Stimulated activated CD4-positive, alpha-beta T cell treated with anti-CD3 and anti-CD28 coated beads, Interleukin-12 subunit alpha, Interleukin-12 subunit beta, amount 100 ng/mL, for 24 hours (primary cell): Measurements from ENCODE around the gene DBN1.
"Not testable (repeated sequence)": the region's sequence is repeated elsewhere in the genome, so short reads cannot be mapped to it uniquely, and the experiment has no call there.

Experiments
- DNase-seq, 2 experiments: peaks; one replicate each; pipeline ENCODE4 v3.0.0-alpha.2; 2020; ENCODE audit warnings: low read depth in 2 of 2

Gene DBN1

DNA sequence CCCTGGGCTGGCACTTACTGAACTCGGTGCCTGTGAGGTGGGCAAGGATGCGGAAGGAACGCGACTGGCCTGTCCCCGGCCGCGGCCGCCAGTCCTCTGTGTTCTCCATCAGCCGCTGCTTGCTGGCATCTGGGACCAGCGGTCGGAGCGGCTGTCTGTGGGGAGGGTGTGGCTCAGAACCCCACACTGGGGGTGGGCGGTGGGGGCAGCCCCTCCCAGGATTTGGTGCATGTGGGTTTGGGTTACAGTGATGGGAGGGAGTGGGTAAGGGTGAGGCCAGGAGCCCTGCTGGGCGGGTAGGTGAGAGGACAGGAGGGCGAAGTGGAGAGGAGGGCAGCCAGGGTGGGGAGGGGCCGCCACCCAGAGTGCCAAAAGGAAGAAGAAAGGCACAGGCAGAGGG, 17.6 kb upstream of the DBN1 start:
- no peak for DNase-seq

DNA sequence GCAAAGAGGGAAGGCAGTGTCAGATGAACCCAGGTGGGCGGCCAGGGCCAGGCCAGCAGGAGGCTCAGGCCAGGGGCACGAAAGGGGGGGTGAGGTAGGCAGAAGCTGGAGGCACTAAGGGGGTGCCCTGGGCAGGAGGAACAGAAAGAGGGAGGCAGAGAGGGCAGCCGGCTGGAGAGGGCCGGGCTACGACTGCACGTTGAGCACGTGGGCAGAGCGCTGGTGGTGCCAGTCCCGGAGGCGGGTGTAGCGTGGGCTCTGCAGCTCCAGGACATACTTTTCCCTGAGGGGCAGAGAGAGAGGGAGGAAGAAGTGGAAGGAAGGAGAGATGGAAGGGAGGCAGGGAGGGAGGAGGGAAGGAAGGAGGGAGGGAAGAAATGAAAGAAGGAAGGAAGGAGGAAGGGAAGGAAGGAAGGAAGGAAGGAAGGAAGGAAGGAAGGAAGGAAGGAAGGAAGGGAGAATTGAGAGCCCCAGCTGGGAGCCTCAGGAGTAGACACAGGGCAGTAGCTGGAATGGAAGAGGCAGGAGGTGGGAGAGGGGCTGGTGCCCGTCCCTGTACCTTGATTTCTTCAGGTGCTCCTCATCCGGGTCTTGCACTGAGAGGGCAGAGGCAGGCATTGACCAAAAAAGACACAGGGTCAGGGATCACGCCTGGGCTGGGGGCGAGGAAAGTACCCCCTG, 17.0 kb upstream of the DBN1 start:
- DNase-seq = no peak

DNA sequence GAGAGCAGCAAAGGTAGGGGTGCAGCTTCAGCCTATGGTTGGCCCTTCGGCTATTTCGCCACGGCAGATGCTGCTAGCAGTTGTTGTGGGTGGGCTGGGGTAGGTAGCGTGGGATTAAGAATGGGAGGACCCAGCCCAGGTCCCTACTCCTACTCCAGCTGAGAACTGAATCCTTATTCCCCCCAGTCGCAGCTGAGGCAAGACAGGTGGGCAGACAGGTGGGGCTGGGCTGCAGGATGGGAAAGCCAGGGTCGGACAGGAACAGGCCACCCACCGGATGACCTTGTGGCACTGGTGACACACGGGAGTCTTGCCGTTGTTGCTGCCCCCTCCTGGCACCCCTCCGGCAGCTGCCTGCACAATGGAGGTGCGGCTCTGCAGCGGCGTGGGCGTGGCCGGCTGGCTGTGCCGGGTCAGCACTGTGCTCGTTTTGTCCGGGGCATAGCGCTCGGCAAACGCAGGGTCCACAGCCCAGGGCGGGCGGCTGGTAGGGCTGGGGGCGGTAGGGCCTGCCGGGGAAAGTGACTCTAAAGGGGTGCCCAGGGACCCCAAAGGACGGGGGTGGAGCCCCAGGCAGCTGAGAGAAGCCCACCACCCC, 15.8 kb upstream of the DBN1 start:
- DNase-seq = no peak

DNA sequence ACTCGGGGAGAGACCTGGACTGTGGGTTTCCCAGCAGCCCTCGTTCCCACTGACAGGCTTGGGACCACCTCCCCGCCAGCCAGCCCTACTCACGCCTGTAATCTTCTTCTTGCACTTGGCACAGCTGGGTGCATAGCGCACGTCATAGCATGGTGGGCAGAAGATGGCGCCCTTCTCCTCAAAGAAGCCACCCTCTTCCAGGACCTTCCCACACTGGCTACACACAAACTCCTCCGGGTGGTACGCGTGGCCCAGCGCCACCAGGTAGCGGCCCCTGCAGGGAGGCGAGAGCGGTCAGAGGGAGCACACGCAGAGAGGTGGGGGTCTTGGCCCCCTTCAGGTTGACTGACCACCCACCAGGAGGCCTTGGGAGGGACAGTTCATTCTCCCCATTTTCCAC, 14.5 kb upstream of the DBN1 start:
- DNase-seq = no peak

DNA sequence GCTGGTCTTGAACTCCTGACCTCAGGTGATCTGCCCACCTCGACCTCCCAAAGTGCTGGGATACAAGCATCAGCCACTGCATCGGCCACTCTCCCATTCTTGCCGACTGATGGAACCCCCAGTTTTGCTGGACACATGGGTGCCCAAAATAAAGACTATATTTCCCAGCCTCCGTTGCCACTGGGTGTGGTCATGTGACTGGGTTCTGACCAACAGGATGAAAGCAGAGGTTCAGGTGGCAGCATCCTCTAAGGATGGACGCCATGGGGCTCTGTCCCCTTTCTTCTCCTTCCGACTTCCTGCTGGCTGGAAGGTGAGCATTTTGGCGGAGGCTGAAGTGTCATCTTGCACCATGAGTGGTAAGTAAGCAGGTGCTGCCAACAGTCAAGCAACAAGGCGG, 13.7 kb upstream of the DBN1 start:
- no peak for DNase-seq

DNA sequence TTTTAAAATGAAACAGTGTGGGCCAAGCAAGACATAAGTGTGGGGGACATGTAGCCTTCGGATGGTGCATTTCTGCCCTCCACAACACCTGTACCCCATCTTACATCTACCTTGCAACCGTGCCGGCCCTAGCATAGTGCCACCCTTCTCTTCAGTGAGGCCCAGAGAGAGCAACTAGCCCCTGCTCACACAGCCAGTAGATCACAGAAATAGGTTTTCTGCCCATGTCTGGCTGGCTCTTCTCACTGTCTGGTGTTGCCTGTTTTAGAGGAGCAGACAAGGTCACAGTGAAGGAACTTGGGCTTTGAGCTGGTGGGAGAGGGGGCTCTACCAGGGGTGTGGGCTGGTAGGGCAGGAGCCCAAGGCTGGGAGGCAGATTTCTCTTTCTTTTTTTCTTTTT, 12.8 kb upstream of the DBN1 start:
- no peak for DNase-seq

DNA sequence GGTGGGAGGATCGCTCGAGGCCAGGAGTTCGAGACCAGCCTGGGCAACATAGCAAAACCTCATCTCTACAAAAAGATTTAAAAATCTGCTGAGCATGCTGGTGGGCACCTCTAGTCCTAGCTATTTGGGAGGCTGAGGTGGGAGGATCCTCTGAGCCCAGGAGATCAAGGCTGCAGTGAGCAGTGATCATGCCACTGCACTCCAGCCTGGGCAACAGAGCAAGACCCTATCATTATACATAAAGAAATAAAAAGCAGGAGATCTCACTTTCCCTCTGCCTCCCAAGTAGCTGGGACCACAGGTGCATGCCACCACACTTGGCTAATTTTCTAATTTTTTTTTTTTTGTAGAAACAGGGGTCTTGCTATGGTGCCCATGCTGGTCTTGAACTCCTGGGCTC, 12.3 kb upstream of the DBN1 start:
- not testable (repeated sequence) for DNase-seq

DNA sequence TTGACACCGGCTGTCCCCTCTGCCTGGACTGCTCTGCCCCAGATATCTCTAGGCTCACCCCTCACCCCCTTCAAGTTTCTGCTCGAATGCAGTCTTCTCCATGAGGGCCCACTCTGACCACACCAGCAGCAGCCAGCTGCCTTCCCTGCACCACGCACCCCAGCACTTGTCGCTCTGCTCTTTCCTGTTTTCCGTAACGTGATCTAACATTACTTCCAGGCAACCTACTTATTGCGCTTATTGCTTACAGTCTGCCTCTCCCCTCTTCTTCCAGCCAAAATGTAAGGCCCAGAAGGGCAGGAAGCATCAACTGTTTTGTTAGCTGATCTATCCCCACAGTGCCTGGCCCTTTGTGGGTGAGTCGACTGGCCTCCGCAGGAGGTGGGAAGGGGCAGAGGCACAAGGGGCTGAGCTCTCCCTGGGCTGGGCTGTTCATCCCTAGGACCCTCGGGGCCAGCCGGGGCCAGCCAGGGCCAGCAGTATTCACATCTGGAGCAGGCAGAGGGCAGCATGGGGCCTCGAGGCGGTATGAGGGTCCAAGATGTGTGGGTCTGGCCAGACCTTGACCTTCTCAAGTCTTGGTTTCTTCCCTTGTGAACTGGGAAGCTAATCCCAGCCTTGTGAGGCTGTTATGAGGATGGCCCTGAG, 11.6 kb upstream of the DBN1 start:
- DNase-seq = no peak

DNA sequence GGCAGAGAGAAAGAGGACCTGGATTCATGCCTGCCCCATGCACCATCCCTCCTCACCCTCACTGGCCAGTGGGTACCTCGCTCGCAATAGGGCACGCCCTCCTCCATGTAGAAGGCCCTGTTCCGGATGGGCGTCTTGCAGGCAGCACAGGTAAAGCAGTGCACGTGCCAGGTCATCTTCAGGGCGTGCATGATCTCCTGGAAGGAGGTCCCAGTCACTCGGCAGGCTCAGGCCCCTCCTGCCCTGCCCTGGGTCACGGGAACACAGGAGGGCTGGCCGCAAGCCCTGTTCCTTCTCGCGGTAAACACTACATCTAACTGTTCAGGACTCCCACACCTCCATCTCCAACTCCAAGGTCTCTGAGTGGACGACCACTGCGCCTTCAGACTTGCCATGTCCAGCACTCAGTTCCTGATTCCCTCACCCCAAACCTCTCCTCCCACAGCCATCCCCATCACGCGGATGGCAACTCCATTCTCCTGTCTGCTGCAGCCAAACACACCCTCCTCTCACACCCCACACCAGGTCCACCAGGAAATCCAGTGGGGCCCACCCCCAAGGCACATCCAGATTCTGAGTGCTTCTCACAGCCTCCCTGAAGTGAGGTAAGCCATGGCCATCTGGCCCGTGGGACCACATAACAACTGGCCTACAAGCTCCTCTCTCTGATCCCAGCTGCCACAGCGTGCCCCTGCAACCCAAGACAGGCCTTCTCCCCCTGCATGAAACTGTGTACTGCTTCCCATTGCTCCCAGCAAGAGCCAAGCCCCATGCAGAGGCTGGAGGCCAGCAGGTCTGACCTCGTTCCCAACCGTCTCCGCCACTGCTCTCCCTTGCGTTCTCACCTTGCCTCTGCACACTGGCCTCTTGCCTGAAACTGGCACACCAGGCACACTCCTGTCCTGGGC, 10.8 kb upstream of the DBN1 start:
- DNase-seq = no peak

DNA sequence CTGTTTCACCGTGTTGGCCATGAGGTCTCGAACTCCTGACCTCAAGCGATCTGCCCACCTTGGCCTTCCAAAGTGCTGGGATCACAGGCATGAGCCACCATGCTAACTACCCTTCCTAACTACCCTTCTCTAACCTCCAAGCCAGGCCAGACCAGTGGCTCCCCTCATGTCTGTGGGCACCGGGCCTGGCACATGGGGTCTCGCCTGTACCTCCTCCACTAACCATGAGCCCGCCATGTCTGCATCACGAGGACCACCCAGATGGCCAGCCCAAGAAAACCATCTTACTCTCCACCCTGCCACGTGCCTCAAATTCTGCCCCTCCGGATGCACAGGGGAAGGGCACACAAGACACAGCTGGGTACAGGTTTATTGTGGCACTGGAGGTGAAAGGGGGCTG, 9.6 kb upstream of the DBN1 start:
- DNase-seq = no peak

DNA sequence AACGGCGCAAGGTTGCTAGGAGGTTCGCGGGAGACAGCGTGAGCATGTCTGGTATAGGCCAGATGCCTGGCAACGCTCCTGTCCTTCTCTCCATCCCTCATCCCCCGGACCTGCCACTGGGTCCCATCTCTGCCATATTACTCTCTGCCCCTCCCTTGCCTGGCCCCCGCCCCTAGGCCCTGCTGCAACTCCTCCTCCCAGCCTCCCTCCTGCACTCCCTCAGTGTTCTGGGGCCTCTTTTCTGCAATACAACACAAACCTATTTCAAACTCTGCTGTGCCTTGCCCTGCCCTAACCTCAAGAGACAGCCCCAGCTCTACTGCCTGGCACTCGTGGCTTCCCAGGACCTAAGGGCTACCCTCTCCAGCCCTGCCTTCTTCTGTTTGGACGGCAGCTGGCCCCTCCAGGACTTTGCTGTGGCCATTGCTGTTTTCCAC, 8.9 kb upstream of the DBN1 start:
- DNase-seq = no peak

DNA sequence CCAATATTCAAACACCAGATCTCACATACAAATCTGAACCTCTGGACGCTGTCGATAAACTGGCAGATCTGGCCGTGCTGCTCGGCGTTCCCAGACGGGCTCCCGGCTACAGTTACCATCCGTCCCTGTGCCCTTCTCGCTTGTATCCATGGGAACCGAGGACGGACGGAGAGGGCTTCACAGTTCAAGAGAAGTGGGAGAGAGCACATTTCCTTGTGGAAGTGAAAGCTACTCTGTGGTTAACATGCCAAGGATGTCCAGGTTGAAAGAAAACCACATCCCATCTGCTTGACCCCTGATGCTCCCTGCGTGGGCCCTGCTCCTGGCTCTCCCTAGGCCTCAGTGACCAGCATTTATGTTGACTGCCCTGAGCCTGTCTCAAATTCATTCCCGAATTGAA, 6.3 kb upstream of the DBN1 start:
- DNase-seq = no peak

DNA sequence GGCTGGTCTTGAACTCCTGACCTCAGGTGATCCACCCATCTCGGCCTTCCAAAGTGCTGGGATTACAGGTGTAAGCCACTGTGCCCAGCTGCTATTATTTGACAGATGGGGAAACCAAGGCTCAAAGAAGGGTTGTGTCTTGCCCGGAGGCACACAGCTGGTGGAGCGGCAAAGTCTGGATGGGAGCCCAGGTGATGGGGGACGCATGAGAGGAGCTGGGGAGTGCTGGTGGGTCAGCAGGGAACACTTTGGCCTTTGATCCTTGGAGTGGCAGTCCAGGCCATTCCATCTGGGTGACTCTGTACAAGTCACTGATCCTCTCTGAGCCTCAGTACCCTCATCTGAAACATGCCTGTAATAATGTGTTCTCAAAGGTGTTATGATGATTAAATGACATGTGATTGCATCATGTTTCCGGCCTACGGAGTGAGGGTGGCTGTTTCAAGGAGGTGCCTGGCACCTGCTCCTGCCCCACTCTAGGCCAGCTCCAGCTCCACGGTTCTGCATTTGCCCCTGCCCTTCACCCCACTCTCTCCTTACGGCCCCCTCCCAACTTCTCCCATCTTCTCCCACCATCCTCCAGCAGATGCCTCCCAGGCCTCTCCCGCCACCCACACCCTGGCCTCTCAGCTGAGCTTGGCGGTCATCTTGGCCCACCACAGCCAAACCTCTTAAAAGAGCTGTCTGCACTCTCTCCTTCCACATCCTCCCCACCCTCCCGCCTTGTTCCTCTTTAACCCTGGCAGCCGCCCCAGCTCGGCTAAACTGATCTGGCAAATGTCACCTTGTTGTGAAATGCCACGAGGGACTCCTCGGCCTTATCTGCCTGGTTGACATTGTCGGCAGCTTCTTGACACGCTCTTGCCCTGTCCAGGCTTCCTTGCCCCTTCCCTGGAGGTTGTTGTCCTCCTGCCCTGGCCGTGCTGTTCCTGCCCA, 5.5 kb upstream of the DBN1 start:
- no peak for DNase-seq

DNA sequence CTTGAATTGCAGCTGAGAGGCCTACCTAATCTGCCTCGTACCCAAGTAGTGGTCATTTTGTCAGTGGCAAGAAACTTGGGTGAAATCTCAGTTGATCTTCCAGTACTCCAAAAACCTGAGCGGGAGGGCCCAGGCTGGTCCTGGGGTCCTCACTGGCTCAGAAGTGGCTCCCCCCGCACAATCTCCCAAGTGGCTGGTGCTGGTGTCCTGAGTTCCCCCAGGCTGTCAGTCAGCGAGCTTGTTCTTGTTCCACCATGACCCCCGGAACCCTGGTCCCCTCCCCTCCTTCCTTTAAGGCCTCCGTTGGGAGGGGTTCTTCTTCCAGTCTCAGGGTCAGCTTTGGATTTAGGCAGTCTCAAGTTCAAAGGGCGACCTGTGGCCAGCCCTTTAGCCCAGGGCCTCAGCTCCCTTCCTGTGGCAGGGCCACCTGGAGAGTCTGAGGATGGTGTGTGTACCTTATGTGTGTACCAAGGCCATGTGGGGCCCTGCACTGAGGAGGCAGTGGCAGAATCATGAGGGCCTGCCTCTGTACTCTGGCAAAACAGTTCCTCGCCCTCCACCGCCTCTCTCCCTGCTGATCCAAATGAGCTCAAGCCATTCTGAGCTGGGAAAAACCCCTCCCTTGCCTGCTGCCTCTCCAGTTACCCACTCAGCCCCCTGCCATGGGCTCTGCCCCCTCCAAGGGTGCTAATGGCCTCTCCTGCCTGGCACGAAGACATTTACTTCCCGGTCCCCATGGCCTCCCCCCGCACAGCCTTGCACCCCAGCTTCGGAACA, 4.5 kb upstream of the DBN1 start:
- DNase-seq = no peak

DNA sequence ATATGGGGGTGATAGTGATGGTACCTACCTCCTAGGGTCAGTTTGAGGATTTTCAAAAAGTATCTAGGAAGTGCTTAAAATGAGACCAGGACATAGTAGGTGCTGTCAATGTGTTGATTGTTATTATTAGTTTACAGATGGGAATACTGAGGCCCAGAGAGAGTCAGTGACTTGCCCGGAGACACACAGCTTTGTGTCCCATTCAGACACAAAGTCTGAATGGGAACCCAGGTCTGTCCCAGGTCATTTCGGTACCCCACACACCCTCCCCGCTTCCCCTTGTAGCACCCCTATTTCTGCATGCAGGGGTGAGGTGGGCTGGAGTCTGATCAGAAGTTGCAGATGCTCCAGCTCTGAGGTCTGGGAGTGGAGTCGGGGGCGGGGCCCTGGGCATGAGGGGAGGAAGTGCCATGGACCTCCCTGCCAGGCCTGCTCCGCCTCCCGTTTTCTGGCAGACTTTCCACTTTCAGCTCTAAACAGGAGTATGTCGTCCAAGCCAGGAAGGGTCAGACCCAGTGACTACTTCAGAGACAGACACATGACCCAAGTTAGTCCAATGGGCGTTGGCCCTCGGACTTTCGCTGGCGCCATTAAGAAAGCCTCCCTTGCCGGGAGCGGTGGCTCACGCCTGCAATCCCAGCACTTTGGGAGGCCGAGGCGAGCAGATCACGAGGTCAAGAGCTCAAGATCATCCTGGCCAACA, 3.2 kb upstream of the DBN1 start:
- DNase-seq = no peak

DNA sequence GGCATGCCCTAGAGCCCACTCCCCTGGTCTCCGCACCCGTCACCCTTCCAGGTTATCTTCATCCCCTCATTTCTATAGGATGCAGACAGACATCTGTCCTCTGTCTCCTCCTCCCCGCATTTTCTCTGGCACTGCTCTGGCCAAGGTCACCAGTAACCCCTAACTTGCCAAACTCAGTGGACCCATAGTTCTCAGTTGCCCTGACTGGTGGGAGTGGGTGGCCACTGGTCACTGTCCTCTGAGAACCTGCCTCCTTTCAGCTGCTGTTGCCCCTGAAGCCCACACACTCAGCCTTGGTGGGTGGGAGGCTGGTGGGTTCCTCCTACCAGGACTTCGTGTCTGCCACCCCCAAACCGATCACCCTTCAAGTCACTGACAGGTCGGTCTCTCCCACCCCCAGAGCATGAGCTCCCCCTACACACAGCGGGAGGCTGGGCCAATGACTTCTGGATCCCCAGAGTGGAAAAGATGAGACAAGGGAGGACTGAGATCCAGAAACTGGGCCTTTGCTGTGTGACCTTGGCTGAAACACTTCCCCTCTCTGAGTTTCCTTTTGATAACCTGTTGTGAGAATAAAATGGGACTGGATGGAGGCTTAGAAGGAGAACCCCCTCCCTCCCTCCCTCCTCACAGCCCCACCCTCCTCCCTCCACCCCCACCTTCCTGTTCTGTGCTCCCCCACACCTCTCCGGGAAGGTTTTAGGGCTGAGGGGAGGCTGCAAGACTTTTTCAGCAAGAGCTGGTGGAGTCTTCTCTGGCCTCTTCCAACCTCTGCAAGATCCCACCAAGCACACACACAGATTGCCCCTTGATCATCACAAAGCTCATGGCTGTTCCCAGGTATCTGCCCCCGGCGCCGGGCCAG, 2.4 kb upstream of the DBN1 start:
- no peak for DNase-seq

DNA sequence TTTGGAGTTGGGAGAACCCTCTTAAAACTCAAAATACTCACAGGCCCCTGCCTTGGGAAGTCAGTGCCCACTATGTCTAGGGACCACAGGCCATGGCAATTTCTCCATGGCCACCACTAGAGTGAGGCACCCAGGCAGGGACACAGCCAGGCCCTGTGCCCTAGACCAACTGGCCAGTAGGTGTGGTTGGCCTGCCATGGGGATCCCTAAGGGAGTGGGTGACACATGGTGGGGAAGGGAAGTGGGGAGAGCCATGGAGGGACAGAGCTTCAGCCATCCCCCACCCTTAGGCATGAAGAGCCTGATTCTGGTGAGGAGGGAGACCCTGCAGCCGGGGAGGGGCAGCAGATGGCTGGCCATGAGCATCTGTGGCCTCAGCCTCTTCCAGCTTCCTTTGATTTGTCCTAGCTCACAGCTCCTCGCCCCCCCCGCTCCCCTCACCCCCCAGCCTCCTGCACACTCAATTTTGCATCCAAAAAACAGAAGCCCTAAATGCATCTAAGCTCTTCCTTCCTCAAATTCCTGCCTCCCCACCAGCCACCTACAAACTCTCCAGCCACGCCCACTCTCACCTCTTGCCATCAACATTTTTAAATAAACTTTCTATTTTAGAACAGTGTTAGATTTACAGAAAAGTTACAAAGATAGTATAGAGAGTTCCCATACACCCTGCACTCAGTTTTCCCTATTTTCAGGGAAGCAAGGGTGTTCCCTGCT, 1.6 kb upstream of the DBN1 start:
- DNase-seq = no peak

DNA sequence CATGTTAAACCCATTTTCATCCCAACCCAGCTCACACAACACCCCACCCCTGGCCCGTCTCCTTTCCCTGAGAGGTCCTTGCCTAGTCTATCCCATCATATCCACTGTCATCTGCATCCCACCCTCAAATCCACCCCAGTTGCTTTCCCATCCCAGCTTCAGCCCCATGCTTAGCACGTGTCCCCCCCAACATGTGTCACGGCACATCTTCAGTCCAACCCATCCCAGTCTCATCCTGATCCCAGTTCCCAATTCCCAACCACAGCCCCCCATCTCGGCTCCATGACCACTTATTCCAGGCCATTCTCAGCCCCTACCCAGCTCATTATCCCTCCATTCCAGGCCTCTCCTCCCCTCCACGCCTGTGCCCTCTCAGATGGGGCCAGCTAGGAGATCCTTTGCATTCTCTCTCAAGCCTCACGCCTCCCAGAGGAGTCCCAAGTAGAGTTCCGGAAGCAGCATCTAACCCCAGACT, 605 bp upstream of the DBN1 start:
- DNase-seq = no peak
